ENCODE measurements around the gene RASAL2. TPM values are rescaled to one million over a fixed set of nuclear protein-coding genes. Genes with fewer than 3 reads are reported as not detected.

RASAL2 gene
- total and polyA plus RNA-seq, 2 of the 4 experiments (the other 2 are of a cell fraction) = 13.1 to 20.6 TPM

DNA sequence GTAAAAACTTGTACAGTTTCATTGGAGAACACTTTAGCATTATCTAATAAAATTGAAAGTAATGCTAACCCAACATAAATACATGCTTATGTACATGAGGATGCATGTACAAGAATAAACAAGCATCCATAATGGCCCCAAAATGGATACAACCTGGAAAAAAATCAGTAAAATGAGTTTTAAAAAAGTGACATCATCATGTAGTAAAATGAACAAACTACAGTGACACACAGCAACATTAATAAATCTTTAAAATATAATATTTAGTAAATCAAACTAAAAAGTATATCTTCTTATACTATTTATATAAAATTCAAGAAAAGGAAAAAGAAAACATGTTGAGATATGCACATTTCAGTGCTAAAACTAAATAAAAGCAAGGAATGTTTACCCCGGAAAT, 262.4 kb downstream of the RASAL2 start:
- Histone ChIP-seq H3K4me3 (ENCODE audit: insufficient read depth, low read depth, low read length) (no peak overlapping the region), H3K27ac (ENCODE audit: insufficient read depth, low read length) (no peak overlapping the region), H4K5ac (ENCODE audit: low read depth, low read length) (no peak overlapping the region), H3K79me1 (ENCODE audit: low read depth in 1 of 2, low read length in 2 of 2) (peaks cover 12 to 26% of the 10 kb centered on the region in 2 experiments), H2BK15ac (ENCODE audit: low read depth, low read length) (no peak overlapping the region), H2BK120ac (ENCODE audit: low read depth, low read length) (no peak overlapping the region), H4K20me1 (ENCODE audit: insufficient read depth, low read length) (no peaks in the 10 kb centered on the region), H2BK5ac (ENCODE audit: low read depth, low read length, poor library complexity, severe bottlenecking) (no peak overlapping the region), H3K4me1 (ENCODE audit: control insufficient read depth, insufficient read depth, low read length) (peaks cover 2% of the 10 kb centered on the region; the same call in 1 of the 2 replicates), H3K4me2 (ENCODE audit: low read depth, low read length) (no peak overlapping the region), H3K36me3 (ENCODE audit: control insufficient read depth, insufficient read depth, low read length) (no peaks in the 10 kb centered on the region), H3K9me1 (ENCODE audit: insufficient read depth, low read length) (no peaks in the 10 kb centered on the region), H4K8ac (ENCODE audit: low read depth in 2 of 2, low read length in 2 of 2) (no peak overlapping the region), H2AK9ac (replicated peaks; ENCODE audit: low read depth, low read length, poor library complexity) (no peak overlapping the region), H3K27me3 (ENCODE audit: control insufficient read depth, insufficient read depth, low read length) (no peaks in the 10 kb centered on the region), H4K91ac (ENCODE audit: insufficient read depth, low read depth, low read length) (no peak overlapping the region), H2AFZ (replicated peaks; ENCODE audit: low read length, poor library complexity) (no peak overlapping the region), H2BK20ac (ENCODE audit: low read depth, low read length) (no peak overlapping the region), H3K9ac (ENCODE audit: low read depth, low read length) (no peak overlapping the region), H3K18ac (ENCODE audit: low read depth, low read length) (no peak overlapping the region), H3K56ac (ENCODE audit: extremely low read depth, insufficient read depth, low read length) (no peak overlapping the region), H2AK5ac (ENCODE audit: low read depth, low read length) (no peak overlapping the region), H3K4ac (ENCODE audit: low read depth, low read length) (no peak overlapping the region), H3K23ac (ENCODE audit: low read depth, low read length) (no peak overlapping the region), H3K14ac (replicated peaks; ENCODE audit: low read depth, low read length) (no peak overlapping the region), H3K9me3 (ENCODE audit: control insufficient read depth, insufficient read depth, low read length) (peaks cover 4% of the 10 kb centered on the region)
- no peak for TF ChIP-seq NFE2L2 (IDR thresholded peaks at IDR 0.05; ENCODE audit: low read depth, low read length)
- no peak for TF ChIP-seq POLR2A (IDR thresholded peaks at IDR 0.05; ENCODE audit: low read depth, low read length)
- TF ChIP-seq SMC3 (IDR thresholded peaks at IDR 0.05; ENCODE audit: low read depth, low read length) = no peak
- TF ChIP-seq RAD21 (IDR thresholded peaks at IDR 0.05; ENCODE audit: low read length) = no peak
- TF ChIP-seq MXI1 (IDR thresholded peaks at IDR 0.05; ENCODE audit: borderline replicate concordance, low read depth, low read length) = no peak
- TF ChIP-seq FOS (IDR thresholded peaks at IDR 0.05; ENCODE audit: low read depth, low read length) = no peak
- no peak for TF ChIP-seq MAZ (IDR thresholded peaks at IDR 0.05; ENCODE audit: borderline replicate concordance, low read depth, low read length)
- no peak for TF ChIP-seq BHLHE40 (IDR thresholded peaks at IDR 0.05; ENCODE audit: low read depth, low read length)
- in situ Hi-C loops (cut with MboI; ENCODE audit: low sequenced_read_pairs) (no loop called here), dilution Hi-C loops (cut with HindIII; ENCODE audit: low sequenced_read_pairs, unreplicated experiment) (no loop called here), intact Hi-C loops (cut with micrococcal nuclease) (no loop called here)
- ATAC-seq (ENCODE audit: low read depth) = no peak
- WGBS, 2 experiments (ENCODE audit: extremely low coverage in 2 of 2, insufficient read length in 1 of 2) = no CpG with 5 or more reads among the region's 1 CpG
- no TSS peak for BruUV-seq (replicated peaks)
- POLR2A ChIA-PET (ENCODE audit: unreplicated experiment) = no interaction called here
- CTCF ChIA-PET = no interaction called here
- no peak for DNase-seq
